NOMO-1 (cell line): ENCODE measurements around the gene NTSR1.
A peak's percentile ranks its signal among the peaks of the same experiment; 100 is the strongest.

Experiments used
- DNase-seq, 2 experiments: peaks; one replicate each; lab custom pipeline; 2025; ENCODE audit not compliant: unreplicated experiment in 2 of 2; lab: John Stamatoyannopoulos, UW

Gene NTSR1

DNA sequence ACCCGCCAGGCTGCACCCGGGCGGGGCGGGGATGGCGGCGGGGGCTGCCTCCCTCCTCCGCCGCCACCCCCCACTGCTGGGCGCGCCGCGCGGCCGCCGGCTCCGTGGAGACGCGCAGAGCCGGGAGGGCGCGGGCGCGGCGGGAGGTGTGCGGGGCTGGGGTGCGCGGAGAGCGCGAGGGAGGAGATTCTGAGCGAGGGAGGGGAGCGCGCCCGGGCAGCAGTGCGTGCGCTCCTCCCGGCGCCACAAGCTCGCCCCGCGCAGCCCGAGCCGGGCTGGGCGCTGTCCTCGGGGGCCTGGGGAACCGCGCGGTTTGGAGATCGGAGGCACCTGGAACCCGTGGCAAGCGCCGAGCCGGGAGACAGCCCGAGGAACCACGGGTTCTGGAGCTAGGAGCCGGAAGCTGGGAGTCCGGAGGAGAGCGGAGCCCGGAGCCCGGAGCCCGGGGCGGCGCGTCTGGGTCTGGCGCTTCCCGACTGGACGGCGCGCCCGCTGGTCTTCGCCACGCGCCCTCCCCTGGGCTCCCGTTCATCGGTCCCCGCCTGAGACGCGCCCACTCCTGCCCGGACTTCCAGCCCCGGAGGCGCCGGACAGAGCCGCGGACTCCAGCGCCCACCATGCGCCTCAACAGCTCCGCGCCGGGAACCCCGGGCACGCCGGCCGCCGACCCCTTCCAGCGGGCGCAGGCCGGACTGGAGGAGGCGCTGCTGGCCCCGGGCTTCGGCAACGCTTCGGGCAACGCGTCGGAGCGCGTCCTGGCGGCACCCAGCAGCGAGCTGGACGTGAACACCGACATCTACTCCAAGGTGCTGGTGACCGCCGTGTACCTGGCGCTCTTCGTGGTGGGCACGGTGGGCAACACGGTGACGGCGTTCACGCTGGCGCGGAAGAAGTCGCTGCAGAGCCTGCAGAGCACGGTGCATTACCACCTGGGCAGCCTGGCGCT is at the start of gene NTSR1:
Gene NTSR1 (plus strand): TSS at position 246 of the 946 bp plus-strand sequence. CDS start 372 bp downstream, at position 618.
- DNase-seq = peak; percentile 8 to 17

DNA sequence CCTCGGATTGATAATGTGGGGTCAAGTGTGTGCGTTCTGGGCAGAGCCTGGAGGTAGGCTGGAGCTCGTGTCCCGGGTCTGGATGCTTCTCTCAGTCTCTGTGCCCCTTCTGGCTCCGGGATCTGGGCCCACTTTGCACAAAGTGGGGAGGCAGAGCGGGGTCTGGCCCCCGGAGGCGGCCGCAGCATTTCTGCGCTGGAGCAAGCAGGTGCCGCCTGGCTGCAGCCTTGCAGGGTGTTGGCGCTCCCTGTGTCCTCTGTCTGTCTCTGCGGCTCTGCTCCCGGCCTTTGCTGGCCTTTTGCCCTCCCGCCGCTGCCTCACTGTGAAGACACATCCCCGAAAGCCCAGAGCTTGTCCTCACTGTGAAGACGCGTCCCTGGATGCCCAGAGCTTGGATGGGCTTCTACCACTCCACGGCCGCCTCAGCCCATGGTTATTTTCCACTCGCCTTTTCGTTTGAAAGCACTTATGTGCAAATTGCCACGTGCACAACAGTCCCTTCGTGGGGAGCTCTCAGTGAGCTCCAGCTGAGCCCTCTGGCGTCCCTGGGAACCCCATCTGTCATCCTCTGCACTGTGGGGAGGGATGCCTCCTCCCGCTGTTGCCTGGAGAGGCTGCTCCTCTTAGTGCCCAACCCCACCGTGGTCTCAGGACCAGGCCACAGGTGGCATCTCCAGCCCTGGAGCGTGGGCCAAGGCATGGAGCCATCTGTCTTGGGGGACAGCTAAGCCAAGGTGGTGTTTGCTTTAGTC is 49.0 kb upstream of the NTSR1 start:
- no peak for DNase-seq

DNA sequence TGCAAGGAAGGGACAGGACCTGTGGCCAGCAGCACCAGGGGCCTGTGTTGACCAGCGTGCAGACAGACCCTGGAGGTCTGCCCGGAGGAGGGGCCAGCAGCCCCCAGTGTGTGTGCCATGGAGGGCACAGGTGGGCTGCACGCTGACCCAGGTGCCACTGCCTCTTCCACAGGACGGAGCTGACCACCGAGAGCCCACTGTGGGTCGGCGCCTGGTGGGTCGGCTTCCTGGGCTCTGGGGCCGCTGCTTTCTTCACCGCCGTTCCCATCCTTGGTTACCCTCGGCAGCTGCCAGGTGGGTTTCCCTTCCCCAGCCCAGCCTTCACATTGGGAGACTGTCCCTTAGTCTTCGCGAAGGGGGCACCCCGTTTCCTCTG is 48.4 kb upstream of the NTSR1 start:
- DNase-seq = no peak

DNA sequence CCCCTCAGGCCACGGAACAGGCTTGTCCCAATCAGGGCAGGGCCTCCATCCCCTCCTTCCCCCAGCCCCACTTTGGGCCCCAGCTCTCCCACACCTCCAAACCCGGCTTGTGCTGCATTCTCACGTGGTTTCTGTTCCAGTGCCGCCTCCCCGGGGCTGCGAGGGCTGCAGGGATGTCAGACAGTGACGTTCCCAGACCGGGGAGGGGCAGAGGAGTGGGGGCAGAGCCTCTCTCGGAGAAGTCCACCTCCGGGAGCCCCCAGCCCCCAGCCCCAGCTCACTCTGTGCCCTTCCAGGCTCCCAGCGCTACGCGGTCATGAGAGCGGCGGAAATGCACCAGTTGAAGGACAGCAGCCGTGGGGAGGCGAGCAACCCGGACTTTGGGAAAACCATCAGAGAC is 47.9 kb upstream of the NTSR1 start:
- no peak for DNase-seq

DNA sequence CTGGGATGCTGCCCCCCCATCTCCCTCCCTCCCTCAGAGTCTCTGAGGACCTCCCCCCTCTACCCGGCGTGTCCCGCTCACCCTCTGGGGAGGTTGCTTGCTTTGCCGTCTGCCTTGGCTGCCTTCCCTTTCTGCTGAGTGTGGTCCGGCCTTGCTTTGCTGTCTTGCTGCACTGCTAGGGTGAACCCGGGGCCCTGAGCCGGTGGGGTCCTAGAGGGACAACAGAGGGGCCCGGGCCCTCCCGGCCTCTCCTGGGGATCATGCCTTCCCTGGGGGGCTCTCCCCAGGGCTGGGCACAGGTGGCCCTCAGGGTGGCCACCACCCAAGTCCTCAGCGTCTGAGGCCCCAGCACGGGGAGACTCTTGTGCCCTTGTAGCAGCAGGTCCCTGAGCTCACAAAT is 47.0 kb upstream of the NTSR1 start:
- DNase-seq = no peak

DNA sequence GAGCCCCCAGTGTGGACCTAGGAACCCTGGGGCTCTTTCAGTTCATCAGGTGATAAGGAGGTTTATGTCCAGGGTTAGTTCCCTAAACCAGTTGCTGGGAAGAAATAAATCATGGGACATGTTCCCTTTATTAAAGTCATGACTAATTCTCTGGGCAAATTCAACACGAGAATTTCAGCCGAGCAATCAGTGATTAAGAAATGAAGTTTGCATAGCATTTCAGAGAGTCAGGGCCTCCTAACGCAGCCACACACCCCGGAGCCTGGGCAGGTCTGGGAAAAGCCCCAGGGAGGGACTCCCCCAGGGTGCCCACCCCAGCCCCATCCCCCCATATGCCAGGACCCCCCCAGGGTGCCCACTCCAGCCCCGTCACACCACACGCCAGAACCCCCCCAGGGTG is 46.2 kb upstream of the NTSR1 start:
- DNase-seq = peak; percentile 48 to 62

DNA sequence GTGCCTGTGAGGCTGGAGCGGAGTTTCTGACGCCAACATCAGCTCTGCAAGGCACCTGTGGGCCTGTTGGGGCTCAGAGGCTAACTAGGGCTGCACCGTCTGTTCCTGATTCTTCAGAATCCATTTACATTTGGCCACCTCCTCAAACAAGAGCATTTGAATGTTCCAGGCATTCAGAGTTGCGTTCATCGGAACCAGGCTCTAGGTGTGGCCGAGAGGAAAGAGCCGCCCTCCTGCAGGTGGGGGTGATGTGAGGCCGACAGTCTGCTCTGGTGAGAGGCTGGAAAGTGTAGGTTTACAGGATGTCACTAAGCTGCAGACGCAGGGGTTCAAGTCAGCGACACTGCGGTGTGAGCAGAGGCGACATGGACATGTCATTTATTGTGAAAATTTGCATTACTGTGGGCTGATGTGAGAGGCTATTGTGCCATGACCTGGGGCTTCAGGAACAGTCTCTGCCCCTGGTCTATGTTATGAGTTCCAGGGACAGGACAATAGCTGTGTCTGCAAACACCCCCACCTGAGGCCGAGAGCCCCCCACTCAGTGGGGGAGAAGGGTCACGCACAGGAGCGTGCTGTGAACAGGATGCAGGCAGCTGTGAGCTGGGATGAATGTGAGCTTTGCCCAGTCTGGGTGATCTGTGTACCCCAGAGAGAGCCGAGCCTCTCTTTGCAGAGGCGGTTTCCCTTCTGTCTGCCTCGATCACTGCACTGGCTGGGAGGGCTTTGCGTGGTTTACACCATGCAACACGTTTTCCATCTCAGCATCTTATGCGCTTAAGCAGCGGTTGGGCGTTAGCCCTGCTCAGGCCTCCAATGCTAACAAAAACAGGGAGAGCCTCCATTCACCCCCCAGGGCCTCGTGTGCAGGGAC is 45.3 kb upstream of the NTSR1 start:
- no peak for DNase-seq

DNA sequence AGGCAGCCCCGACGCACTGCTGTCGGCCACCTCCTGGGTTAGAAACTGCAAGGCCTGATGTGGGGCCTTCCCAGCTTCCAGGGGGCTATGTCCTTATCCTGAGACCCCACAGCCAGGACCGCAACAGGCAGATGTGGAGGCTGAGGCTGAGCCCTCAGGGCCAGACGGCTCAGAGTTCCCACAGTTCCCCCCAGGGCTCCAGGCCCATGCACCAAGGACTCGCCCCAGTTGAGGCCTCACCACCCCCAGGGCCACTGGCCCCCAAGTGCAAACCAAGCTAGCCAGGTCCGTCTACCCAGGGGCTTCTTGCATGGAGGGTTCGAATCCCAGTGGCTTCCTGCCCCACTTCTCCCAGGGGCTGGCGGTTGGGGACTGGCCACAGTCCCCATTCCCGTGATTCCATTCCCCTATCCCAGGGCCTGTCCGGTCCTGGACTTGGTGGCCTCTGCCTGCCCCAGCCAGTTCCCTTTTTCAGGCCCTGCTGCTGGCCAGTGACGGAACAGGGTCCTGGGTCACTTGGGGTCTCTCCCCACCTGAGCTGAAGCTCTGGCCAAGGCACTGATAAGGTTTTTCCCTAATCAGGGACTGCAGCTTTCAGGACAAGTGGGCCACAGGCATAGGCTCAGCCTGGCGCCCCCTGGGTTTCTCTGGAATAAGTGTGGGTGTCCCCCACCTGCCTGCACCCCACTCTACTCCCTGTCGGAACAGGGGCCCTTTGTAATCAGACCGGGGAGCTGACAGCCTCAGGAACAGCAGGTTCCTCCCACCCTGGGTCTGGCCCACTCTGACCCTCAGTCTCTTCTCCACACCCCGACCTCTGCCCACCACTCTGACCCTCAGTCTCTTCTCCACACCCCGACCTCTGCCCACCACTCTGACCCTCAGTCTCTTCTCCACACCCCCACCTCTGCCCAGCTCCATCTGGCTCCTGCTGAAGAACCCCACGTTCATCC is 44.3 kb upstream of the NTSR1 start:
- no peak for DNase-seq

DNA sequence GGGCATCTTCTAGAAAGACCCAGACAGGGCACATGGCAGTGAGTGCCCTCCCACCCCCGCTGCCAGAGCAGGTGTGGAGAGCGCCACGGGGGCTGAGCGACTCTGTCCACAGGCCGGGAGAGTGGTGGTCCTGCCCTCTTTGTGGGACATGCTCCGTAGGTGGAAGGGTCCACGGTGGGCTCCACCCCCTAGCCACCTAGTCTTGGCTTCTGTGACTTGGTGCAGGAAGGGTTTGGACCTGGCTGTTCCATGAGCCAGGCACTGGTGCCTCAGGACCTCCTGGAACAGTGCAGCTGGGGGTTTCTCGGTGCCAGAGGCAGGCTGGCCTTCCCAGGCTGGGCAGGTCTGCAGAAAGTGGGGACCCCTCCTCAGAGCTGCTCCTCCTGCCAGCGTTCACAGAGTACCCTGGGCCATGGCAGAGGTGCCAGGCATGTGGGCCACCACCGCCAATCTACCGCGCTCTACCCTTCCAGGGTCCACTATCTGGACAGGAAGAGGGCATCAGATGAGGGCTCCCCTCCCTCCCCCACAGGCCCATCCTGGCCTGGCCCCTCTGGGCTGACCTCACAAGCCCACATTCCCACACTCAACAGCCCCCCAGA is 43.4 kb upstream of the NTSR1 start:
- no peak for DNase-seq

DNA sequence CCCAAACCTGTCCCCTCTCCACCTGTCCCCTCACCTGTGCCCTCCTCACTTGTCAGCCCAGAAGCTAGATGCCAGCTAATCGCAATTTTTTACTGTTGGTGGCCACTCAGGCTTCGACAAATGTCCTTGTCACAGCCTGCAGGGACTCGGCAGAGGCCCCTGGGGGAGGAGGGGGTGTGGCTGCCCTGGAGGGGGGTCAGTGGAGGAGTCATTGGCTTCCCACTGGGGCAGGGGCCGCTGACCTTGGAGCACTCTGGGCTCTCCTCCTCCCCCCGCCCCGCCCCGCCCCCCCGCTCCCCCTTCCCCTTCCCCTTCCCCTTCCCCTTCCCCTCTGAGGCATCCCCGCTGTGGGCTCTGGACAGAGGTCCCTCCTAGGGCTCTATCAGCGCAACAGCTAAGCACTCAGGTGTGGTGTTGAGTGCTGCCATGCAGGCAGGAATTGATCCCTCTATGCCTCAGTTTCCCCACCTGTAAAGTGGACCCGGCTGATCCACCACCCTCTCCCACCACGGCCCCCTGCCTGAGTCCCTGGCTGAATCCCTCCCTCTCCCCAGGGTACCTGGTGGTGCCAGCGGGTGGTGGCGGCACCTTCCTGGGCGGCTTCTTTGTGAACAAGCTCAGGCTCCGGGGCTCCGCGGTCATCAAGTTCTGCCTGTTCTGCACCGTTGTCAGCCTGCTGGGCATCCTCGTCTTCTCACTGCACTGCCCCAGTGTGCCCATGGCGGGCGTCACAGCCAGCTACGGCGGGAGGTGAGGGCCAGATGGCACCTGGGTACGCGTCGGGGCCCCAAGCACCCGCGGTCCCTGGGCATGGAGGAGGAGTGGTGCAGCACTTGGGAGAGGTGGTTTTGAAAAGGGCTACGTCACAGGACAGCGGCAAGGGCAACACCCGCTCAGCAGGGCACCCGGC is 42.6 kb upstream of the NTSR1 start:
- DNase-seq = no peak

DNA sequence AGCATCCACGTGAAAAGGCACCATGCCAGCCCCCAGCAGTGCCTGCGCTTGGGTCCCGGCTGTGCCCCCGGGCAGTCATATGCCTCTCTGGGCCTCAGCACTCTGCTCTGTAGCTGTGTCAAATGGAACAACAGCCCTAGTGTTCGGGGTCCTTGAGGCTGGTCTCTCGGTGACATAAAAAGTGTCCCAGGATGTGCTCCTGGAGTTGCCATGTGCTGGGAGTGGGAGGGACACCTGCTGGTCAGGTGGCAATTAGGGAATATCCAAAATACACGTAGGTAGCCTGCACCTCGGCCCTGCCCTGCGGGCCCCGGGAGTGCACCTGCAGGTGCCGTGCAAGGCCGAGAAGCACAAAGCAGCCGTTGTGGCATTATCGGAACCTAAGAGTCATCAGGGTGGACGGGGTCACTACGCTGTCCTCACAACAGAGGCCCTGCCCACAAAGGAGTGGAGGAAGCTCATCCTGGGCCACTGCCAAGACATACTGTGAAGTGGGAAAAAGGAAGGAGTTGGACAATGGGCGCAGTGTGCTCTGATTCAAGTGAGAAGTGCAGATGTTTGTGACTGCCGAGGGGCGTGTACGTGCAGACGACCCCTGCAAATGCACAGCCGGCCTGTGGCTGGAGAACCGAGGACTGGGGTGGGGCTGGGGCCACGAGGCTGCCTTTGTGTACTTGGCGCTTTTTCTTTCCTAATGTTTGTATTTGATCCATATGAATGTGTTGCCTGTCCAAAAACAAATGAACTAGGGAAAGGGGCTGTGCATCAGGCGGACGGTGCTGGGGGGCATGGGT is 41.7 kb upstream of the NTSR1 start:
- no peak for DNase-seq

DNA sequence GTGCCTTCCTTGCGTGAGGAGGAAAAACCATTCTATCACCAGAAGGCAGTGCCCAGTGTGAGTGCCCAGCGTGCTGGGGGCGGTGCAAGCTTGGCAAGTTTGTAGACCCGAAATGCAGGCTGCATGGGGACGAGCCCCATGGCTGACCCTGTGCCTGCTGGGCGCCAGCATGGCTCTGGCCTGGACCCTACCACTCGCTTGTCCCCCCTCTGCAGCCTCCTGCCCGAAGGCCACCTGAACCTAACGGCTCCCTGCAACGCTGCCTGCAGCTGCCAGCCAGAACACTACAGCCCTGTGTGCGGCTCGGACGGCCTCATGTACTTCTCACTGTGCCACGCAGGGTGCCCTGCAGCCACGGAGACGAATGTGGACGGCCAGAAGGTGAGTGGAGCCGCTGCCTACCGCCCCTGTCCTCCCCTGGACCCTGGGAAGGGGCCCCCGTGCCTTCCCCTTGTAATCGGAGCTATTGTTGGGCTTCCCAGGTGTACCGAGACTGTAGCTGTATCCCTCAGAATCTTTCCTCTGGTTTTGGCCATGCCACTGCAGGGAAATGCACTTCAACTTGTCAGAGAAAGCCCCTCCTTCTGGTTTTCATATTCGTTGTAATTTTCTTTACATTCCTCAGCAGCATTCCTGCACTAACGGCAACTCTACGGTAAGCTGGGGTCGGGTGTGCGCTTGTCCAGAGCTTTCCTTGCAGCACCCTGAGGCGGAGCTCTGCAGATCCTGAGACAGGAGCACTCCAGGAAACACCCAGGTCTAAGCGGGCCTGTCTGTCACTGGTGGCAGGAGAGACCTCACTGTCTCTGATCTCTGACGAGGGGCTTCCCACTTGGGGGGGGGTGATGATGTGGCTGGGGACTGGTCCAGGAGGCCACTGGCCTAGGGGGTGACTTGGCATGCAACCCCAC is 40.9 kb upstream of the NTSR1 start:
- DNase-seq = no peak

DNA sequence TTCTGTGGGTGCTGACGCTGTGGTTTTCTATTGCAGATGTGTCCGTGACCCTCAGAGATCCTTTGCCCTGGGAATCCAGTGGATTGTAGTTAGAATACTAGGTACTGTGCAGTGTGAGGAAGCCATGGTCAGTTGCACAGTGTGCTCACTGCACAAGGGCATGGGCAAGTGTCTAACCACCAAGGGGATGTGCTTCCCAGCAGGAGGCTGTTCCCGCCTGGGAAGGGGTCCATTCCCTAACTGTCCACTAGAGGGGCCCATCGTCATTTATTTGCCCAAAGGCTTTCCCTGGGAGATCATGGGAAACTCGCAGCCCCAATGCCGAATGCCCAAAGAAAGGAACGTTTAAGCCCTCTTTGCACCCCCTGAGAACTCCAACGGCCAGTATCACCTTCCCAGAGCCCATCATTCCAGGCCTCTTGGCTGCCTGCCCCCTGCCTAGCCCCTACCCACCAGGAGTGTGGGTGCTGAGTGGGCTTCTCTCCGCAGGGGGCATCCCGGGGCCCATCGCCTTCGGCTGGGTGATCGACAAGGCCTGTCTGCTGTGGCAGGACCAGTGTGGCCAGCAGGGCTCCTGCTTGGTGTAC is 40.1 kb upstream of the NTSR1 start:
- peak; percentile 3 to 24 for DNase-seq

DNA sequence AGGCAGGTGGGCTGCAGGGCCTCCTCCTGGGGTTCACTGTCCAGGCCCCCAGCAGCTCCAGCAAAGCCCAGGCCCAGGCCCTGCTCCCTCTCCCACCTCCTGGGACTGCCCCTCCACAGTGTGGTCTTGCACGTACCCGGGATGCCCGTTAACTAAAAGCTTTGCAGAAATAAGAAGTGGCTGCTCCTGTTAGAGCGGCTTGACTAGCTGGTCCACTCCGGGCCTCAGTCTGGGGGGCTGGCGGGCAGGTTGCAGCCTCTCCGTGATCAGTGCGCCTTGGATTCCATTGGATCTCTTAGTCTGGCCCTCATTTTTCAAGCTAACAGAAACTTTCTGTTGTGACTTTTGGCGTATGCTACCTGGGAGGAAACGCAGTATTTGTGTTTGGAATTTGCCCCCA is 39.4 kb upstream of the NTSR1 start:
- DNase-seq = no peak

DNA sequence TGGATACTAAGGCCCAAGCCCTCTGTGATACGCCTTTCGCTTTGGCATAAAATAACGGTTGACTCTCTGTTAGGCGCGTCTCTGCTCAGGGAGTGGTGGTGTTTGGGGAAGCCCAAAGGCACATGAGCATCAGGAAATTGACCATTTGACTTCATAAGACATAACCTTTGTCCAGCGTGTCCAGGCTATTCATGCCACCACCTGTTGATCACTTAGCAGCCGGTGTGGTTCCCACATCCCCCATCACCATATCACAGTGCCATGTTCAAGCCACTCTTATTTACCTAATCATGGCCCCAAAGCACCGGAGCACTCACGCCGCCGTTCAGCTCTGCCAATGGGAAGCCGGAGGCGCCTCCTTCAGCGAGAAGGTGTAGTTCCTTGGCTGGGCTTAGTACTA is 38.5 kb upstream of the NTSR1 start:
- DNase-seq = no peak

DNA sequence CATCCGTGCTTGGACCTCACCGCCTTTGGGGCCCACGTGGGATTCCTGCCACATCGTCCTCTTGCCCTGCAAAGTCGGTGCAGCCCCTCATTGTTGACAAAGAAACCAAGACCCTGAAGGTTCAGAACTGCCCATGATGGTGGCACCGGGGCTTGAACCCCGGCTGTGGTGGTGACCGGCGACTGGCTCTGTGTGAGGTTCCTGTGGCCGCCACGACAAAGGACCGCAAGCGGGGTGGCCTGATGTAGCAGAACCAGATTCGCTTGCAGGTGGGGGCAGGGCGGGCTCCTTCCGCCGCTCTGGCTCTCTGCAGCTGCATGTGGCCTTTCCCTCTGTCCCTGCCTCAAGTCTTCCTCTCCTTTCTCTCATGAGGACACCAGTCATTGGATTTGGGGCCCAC is 37.6 kb upstream of the NTSR1 start:
- DNase-seq = no peak
